HG02571 (cell line): ENCODE results near the gene FLT4.
"Not testable (repeated sequence)": the region's sequence is repeated elsewhere in the genome, so short reads cannot be mapped to it uniquely, and the experiment has no call there.

Source experiments
- ATAC-seq: cut with Tn5 transposase; IDR thresholded peaks from one replicate; pipeline ENCODE4 v1.9.1; 2021; ENCODE audit warnings: mild to moderate bottlenecking, moderate library complexity; ENCODE audit not compliant: unreplicated experiment

FLT4 gene

DNA sequence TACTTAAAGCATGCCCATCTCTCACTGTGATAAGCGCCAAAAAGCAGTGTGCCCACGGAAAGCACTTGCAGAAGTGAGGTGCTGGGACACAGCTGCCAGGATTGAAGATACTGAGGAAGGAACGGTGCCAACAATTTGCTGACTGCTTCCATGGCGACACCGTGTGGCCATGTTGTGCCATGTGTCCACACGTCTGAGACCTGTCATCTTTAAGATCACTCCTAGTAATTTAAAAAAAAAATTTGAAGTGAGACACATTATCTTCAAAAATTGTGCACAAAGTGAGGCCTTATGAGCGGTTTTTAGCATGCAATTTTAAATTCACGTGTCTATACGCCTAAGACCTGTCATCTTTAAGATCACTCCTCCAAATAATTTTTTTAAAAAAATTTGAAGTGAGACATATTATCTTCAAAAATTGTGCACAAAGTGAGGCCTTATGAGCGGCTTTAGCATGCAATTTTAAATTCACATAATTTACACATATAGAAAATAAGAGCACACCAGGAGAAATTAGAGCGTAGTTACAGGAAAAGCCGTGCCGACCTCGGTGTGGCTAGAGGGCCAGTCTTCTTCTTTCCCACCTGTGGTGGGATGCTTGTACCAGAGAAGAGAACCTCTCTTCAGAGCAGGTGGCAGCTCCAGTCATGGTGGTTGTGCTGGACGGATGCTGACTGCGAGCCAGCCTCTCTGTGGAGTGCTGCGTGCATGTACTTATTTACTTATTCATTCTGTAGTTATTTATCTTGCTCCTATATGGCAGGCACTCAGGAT lies 21.4 kb upstream of the FLT4 start:
- no peak for ATAC-seq

DNA sequence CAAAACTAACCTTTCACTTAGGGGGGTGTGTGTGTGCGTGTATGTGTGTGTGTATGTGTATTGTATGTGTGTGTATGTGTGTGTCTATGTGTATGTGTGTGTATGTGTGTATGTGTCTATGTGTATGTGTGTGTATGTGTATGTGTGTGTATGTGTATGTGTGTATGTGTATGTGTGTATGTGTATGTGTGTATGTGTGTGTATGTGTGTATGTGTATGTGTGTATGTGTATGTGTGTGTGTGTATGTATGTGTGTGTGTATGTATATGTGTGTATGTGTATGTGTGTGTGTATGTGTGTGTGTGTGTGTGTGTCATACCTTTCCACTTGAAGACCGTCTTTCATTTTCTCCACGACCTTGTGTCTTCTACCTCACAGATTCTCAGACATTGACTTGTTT lies 20.8 kb upstream of the FLT4 start:
- no peak for ATAC-seq

DNA sequence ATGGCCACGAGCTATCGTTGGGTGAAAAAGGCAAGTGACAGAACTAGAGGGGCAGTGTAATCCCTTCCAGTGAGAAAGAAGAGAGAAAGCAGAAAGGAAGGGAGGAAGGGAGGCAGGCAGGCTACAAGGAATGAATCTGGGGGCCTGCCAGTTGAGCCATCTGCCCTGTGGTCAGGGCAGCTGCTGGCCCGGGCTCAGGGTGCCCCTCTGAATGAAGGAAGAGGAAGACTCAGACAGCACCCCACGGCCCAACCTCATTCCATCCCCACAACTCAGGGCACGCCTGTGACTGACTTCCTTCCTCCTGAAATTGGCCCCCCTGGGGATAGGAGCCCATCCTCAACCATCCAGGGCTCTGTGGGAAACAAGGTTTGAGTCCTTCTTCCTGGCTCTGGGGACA lies 20.3 kb upstream of the FLT4 start:
- no peak for ATAC-seq

DNA sequence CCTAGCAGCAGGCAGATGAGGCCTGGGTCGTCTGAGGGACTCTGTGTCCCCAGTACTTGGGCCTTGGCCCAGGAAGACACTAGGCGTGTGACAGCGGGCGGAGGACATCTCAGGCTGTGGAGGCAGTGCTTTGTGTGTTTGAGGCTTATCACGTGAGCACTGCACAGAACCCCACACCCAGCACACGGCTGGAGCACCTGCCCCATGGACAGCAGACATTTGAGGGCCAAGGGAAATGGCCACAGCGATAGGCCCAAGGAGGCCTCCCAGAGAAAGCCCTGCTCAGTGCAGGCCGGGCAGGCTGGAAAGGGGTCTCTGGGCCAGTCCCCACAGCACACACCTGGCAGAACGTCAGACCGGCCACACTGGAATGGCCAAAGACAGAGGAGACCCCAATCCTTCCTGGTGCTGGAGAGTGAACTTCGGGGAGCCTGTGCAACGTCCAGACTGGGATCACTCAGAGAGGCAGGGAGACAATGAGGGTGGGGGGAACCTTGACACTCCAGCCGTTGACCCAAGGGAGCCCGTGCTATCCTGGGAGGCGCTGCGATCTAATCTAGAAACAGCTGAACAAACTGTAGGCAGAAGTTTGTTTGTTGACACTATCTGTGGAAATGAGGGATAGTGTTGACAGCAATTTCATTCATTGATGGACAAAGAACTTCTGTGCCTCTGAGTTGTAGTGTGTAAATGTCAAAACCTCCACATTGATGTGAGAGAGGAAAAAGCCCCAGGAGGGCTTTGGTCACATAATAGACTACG lies 19.6 kb upstream of the FLT4 start:
- ATAC-seq = no peak

DNA sequence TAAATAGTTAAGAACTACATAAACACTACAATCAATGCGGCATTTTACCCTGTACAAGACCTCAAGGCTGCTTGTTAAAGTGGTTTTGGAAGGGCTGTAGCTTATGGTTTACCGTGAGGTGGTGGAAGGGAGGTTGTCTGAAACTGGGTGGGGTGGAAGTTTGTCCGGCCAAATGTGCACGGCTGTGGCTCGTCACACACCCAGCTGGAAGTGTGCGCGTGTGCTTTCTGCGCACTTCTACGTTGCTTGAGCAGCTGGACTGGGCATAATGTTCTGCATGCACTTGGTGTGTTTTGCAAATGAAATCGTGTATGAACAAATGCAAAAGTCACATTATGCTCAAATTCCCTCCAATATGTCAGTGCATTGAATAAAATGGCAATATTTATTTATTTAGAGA lies 17.4 kb upstream of the FLT4 start:
- ATAC-seq = no peak

DNA sequence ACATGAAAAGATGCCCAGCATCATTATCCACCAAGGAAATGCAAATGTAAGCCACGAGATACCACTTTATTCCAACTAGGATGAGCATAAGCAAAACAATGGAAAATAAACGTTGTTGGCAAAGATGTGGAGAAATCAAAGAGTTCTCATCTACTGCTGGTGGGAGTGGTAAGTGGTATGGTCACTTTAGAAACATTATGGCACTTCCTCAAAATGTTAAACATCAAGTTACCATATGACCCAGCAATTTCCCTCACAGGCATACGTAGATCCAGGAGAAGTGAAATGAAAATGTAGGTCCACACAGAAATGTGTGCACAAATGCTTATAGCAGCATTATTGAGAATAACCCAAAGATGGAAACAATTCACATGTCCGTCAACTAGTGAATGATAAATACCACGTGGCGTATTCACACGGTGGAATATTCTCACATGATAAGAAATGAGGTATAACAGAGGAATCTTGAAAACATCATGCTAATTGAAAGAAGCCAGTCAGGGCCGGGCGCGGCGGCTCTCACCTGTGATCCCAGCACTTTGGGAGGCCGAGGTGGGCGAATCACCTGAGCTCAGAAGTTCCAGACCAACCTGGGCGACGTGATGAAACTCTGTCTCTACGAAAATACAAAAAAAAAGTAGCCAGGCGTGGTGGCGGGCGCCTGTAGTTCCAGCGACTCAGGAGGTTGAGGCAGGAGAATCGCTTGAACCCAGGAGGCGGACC lies 16.4 kb upstream of the FLT4 start:
- no peak for ATAC-seq

DNA sequence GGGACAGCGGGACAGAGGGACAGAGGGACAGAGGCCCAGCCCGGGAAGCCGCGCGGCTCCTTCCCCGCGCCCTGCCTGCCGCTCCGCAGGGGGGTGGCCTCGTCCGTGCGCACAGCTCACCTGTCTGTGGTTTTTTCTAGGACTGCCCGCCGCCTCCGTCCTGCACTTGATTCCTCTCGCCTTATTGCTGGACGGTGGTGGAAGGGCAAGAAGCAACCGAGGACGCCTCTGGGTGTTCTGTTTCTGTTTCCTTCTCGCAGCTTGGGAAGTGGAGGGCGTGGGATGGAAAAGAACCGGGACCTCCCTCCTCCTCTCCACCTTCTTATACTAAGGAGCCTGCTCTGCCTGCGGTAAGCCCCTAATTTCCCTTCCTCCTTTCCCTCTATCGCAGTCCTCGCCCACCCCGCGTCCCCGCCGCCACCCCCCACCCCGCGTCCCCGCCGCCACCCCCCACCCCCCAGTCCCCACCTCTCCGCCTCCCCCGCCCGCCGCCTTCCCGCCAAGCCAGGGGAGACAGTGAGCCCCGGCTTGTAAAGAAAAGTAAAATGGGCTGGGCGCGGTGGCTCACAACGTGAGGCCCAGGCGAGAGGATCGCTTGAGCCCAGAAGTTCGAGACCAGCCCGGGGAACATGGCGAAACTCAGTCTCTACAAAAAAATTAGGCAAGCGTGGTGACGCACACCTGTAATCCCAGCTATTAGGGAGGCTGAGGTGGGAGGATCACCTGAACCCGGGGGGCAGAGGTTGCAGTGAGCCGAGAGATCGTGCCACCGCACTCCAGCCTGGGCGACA lies 9.6 kb upstream of the FLT4 start:
- no peak for ATAC-seq

DNA sequence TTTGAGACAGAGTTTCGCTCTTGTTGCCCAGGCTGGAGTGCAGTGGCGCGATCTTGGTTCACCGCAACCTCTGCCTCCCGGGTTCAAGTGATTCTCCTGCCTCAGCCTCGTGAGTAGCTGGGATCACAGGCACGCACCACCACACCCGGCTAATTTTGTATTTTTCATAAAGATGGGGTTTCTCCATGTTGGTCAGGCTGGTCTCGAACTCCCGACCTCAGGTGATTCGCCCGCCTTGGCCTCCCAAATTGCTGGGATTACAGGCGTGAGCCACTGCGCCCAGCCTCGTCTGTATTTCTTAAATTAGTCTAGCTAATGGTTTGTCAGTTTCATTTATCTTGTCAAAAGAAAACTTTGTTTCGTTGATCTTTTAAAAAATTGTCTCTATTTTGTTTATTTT lies 5.8 kb upstream of the FLT4 start:
- ATAC-seq = not testable (repeated sequence)

DNA sequence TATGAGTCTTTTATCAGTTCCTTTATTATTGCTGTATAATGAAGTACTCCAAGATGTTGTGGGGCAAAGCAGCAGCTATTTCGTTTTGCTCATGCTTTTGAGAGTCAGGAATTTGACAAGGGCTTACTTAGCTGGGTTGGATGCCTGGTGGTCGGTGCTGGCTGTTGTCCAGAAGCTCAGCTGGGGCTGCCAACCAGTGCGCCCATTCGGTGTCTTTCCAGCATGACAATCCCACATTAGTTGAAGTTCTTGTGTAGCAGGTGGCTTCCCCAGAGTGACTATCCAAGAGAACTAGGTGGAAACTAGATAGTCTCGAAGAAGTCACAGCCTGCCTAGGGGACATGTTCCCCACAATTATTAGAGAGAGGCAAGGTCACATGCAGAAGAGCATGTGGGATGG lies 3.4 kb upstream of the FLT4 start:
- ATAC-seq = no peak

DNA sequence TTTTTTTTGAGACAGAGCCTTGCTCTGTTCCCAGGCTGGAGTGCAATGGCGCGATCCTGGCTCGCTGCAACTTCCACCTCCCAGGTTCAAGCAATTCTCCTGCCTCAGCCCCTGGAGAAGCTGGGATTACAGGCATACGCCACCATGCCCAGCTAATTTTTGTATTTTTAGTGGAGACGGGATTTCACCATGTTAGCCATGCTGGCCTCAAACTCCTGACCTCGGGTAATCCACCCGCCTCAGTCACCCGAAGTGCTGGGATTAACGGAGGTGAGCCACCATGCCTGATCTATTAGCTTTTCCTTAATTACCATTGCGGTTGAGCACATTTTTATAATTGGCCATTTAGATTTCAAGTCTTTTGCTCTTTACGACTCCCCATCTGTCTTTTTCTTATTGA lies 2.9 kb upstream of the FLT4 start:
- ATAC-seq = no peak

DNA sequence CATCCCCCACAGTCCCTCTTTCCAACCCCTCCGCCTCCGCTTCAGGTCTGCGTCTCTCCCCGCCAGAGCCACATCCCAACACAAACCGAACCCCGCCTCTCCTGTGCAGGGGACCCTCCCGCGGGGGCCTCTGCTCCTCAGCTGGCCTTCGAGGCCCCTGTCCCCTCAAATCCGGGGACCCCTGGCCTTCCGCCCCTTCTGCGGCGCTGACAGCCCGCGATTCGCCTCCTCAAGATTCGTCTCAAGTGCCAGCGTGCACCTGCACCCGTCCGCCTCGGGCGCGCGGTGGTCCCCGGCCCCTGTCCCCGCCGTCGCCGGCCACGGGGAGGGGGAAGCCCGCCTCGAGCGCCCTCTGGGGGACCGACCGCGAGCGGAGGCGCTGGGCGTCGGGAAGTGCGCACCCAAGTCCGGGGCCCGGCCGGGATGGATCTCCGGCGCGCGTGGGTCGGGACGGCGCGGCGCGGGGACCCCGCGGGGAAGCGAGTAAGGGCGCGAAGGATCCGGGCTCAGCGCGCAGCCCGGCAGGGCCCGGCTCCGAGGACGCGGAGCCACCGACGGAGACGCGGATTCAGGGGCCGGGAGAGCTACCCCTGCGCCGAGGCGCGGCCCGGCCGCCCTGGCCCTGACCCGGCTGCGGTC lies 623 bp downstream of the FLT4 start:
- ATAC-seq = no peak

DNA sequence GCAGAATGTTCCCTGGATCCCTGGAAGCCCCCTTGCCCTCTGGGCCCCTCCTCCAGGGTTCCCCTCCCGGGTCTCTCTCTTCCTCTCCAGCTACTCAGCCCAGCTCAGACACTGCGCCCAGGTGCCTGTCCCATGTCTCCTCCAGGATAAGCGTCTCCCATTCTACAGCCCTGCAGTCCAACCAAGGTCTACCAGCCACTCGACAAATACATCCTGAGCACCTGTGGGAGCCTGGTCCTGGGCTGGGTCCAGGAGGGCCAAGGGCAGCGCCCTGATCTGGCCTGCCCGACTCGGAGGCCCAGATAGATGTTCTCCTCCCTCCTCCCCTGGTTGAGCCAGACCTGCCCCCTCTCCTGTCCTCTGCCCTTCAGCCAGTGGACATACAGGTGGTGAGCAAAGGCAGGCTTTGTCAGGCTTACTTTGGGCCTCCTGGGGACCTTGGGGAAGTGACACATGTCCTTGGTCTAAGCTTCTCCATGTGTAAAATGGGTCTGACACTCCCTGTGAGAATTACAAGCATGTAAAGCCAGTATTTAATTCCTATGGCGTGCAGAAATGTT lies 1.4 kb downstream of the FLT4 start:
- ATAC-seq = no peak

DNA sequence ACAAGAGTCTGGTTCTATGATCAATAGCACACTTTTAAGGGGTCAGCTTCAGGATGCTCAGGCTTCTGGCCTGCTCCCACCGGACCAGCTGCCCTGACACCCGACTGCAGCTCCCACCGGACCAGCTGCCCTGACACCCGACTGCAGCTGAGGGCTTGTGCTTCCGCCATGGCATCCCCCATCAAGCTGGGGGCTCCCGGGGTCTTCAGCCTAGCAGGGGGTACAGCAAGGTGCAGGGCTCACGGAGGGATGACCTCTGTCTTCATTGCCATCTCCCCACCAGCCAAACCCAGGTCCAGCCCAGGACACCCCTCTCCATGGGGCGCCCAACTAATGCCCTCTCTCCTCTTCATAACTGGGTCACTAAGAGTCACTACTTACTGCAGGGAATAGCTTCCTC lies 1.9 kb downstream of the FLT4 start:
- no peak for ATAC-seq

DNA sequence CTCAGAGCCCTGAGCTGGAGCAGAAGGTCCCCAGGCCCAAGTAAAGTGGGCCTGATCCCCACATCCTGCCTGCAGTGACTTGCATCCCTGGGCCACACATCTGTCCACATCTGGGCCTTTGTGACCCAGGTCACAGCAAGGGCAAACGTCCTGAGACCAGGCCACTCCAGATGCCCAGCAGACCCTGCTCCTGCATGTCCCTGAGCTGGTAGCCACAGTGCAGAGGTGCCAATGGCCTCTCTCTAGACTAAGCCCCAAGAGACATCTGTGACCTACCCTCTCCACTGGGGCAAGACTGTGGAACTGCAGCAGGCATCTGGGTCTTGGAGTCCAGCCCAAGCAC lies 2.5 kb downstream of the FLT4 start:
- no peak for ATAC-seq

DNA sequence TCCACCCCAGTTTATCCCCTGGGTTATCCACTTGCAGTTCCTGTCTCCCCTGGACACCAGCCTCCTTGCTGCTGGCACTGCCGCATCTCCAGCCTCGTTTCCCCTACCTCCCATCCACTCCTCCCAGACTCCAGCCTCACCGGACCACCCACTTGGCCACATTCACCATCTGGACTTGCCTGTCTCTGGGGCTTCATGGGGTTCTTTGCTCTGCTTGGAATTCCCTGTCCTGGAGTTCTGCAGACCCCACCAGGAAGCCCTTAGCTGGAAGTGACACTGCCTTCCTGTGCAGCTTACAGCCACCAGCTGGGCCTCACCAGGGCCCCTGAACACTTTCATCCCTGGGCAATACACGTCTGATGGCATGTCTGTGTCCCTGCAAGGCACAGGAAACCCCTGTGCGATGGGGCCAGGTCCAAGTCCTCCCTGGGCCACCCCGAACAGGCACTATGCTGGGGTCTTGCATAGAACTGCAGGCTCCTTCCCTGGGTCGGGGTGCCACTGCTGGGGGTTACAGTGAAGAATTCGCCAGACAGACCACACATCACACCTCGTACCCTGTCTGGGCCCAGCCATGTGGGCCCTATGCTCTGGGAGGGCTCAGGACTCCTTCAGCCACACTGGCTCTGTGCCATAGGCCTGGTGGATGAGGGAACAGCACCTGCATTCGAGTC lies 3.0 kb downstream of the FLT4 start:
- ATAC-seq = no peak

DNA sequence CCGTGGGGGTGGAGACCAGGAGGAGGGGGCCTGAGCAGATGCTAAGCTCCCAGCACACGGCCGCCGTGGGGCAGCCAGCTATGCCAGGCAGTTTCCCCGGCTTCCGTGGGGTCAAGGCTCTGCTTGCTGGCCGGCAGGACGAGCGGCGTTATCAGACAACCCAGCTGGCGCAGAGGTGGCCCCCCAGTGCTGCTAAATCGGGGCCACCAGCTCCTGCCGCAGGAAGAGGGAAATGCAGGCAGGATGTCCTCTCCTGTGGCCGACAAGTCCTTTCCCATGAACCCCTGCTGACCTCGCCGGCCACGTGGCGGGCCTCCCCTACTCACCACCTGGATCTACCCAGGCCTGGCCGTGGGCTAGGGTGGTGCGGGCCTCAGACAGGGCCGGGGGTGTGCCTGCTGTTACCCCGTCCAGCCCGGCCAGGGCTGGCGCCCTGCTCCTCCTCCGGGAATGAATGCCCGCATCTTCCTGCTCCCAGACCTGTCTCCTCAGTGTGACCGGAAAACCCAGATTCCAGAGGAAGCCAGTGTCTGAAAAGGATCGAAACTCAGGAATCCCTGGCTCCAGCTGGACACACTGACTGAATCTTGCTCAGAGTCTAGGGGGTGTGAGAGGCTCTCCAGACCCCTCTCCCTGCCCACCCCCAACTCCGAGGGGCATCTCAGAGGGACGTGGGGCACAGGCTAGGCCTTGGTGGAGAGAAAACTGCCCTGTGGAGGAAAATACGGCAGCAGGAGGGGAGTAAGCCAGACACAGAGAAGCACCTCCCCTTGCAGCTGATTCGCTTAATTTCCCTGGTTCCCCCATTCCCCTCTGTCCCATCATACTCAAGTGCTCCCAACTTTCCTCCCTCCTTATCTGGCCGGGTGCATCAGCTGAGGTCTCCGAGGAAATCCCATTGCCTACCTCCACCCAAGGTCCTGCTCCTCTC lies 3.9 kb downstream of the FLT4 start:
- no peak for ATAC-seq

DNA sequence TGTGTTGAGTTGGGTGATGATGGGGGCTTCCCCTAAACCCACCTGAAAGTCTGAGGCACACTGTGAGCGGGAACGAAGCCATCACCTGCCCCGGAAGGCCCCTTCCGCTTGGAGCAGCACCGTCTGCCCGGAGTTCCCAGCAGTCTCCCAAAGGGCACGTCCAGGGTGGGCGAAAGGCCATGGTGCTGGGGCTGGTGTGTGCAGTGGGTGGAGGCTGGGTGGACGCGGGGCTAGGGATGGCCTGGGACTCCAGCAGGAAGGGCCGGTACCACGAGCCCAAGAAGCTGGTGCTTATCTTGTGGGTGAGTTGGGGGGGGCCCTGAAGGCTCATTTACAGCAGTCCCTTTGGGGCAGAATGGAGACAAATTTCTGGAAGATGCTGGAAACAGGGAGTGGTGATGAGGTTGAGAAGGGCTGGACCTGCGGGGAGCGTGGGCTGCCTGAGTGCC lies 4.6 kb downstream of the FLT4 start:
- no peak for ATAC-seq

DNA sequence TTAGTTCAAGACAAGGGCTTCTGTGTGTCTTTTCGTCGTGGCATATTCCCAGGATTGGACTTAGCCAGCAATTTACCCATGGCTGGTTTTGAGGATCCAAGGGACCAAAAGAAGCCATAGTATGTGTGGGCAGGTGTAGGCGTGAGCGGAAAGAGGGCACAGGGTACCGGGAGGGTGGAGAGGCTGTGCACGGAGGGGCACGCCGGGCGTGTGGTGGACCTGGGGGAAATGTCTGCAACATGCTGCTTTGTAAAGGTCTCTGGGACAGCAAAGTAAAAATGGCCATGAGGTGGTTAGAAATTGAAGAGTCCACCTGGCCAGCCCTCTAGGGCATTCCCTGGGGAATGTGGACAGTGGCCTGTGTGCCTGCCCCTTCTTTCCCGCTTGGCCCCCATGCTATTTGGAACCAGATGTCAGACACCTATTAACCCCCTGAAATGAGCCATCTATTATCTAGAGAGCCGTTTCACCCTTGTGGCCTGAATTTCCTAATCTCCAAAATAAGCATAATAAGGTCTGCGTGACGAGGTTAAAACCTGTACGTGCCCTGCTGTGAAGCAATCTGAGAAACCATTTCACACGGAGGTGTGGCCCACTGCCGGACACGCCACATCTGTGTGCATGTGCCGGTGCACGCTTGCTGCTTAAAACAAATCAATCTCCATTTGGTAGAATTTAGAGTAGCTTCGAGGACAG lies 5.1 kb downstream of the FLT4 start:
- ATAC-seq = no peak
